ENCODE results near the gene RPRD1B.

RPRD1B gene

GRCh38 chr20:38132910-38133501, 99.5 kb downstream of the RPRD1B start:
- H3K36me3 Mint-ChIP-seq = no peaks in the 10 kb centered on the region
- DNase-seq (ENCODE audit: low spot score in 2 of 2) (no peak), ATAC-seq (no peak)
- no peaks in the 10 kb centered on the region for H3K9me3 Mint-ChIP-seq
- H3K4me1 Mint-ChIP-seq = peaks cover 6% of the 10 kb centered on the region
- H3K27ac Mint-ChIP-seq = no peak overlapping the region
- no peak overlapping the region for H3K4me3 Mint-ChIP-seq

GRCh38 chr20:38133680-38134426, 100.3 kb downstream of the RPRD1B start:
- Mint-ChIP-seq H3K36me3 (no peaks in the 10 kb centered on the region), H3K4me1 (peaks cover 6% of the 10 kb centered on the region), H3K4me3 (no peak overlapping the region), H3K9me3 (no peaks in the 10 kb centered on the region), H3K27ac (peak overlapping the region; percentile 53)
- ATAC-seq (no peak), DNase-seq (ENCODE audit: low spot score in 2 of 2) (no peak)

GRCh38 chr20:38134427-38135270, 101.1 kb downstream of the RPRD1B start:
- Mint-ChIP-seq H3K9me3 (no peaks in the 10 kb centered on the region), H3K4me1 (peaks cover 6% of the 10 kb centered on the region), H3K27ac (peak overlapping the region; percentile 53), H3K36me3 (no peaks in the 10 kb centered on the region), H3K4me3 (no peak overlapping the region)
- DNase-seq (ENCODE audit: low spot score in 2 of 2) (no peak), ATAC-seq (no peak)

- no peak overlapping the region for H3K27ac Mint-ChIP-seq
- no peak overlapping the region for H3K4me3 Mint-ChIP-seq
- H3K4me1 Mint-ChIP-seq = peaks cover 6% of the 10 kb centered on the region
- DNase-seq (ENCODE audit: low spot score in 2 of 2) (no peak), ATAC-seq (no peak)
- no peaks in the 10 kb centered on the region for H3K36me3 Mint-ChIP-seq
- H3K9me3 Mint-ChIP-seq = no peaks in the 10 kb centered on the region
Observed at GRCh38 chr20:38135271-38135650, 101.7 kb downstream of the RPRD1B start.

- Mint-ChIP-seq H3K27ac (no peak overlapping the region), H3K9me3 (no peaks in the 10 kb centered on the region), H3K4me1 (peaks cover 6% of the 10 kb centered on the region), H3K36me3 (no peaks in the 10 kb centered on the region), H3K4me3 (no peak overlapping the region)
- ATAC-seq (no peak), DNase-seq (ENCODE audit: low spot score in 2 of 2) (no peak)
Observed at GRCh38 chr20:38135651-38136420, 102.3 kb downstream of the RPRD1B start.

GRCh38 chr20:38136421-38137245, 103.1 kb downstream of the RPRD1B start:
- DNase-seq (ENCODE audit: low spot score in 2 of 2) (no peak), ATAC-seq (no peak)
- no peak overlapping the region for H3K4me3 Mint-ChIP-seq
- H3K4me1 Mint-ChIP-seq = peaks cover 6% of the 10 kb centered on the region
- H3K36me3 Mint-ChIP-seq = no peaks in the 10 kb centered on the region
- H3K27ac Mint-ChIP-seq = no peak overlapping the region
- H3K9me3 Mint-ChIP-seq = no peaks in the 10 kb centered on the region

GRCh38 chr20:38137441-38138037, 104.0 kb downstream of the RPRD1B start:
- peaks cover 6% of the 10 kb centered on the region for H3K4me1 Mint-ChIP-seq
- no peak for ATAC-seq
- H3K27ac Mint-ChIP-seq = no peak overlapping the region
- H3K9me3 Mint-ChIP-seq = no peaks in the 10 kb centered on the region
- H3K4me3 Mint-ChIP-seq = no peak overlapping the region
- H3K36me3 Mint-ChIP-seq = no peaks in the 10 kb centered on the region
- no peak for DNase-seq (ENCODE audit: low spot score in 2 of 2)

GRCh38 chr20:38138086-38138778, 104.7 kb downstream of the RPRD1B start:
- Mint-ChIP-seq H3K36me3 (no peaks in the 10 kb centered on the region), H3K27ac (no peak overlapping the region), H3K4me3 (no peak overlapping the region), H3K9me3 (no peaks in the 10 kb centered on the region), H3K4me1 (peaks cover 6% of the 10 kb centered on the region)
- ATAC-seq = no peak
- DNase-seq (ENCODE audit: low spot score in 2 of 2) = no peak

GRCh38 chr20:38139156-38139912, 105.8 kb downstream of the RPRD1B start:
- ATAC-seq = no peak
- Mint-ChIP-seq H3K4me3 (no peak overlapping the region), H3K9me3 (no peaks in the 10 kb centered on the region)

GRCh38 chr20:38139977-38140753, 106.6 kb downstream of the RPRD1B start:
- H3K4me1 Mint-ChIP-seq = no peaks in the 10 kb centered on the region
- no peaks in the 10 kb centered on the region for H3K36me3 Mint-ChIP-seq
- no peak overlapping the region for H3K4me3 Mint-ChIP-seq
- DNase-seq (ENCODE audit: low spot score in 2 of 2) (no peak), ATAC-seq (no peak)
- no peaks in the 10 kb centered on the region for H3K9me3 Mint-ChIP-seq
- H3K27ac Mint-ChIP-seq = no peak overlapping the region

More at GRCh38 chr20:38139156-38139912, 105.8 kb downstream of the RPRD1B start:
- H3K4me1 Mint-ChIP-seq = peaks cover 4% of the 10 kb centered on the region
- H3K27ac Mint-ChIP-seq = no peak overlapping the region
- no peaks in the 10 kb centered on the region for H3K36me3 Mint-ChIP-seq
- no peak for DNase-seq (ENCODE audit: low spot score in 2 of 2)

- Mint-ChIP-seq H3K36me3 (no peaks in the 10 kb centered on the region), H3K9me3 (no peaks in the 10 kb centered on the region), H3K4me1 (no peaks in the 10 kb centered on the region), H3K27ac (peak overlapping the region; percentile 5), H3K4me3 (no peak overlapping the region)
- ATAC-seq = no peak
- DNase-seq (ENCODE audit: low spot score in 2 of 2) = no peak
Observed at GRCh38 chr20:38141204-38141888, 107.8 kb downstream of the RPRD1B start.
